Measurements from ENCODE around the gene UBR3.

UBR3 gene

DNA sequence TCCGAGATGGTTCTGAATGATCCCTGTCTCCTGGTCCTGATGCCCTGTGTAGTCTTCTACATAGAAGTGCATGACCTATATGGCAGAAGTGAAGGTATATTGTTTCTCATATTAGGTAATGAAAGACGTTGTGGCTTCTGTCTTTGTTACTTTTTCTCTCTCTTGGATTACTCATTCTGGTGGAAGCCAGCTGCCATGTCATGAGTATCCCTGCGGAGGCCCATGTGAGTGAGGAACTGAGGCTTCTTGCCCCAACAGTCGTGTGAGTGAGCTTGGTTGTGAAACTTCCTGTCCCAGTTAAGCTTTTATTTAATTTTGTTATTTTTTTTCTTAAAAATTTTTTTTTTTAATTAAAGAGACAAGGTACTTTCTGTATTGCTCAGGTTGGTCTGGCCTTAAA is 134.7 kb downstream of the UBR3 start:
- DNase-seq = peak; percentile 75 to 87

DNA sequence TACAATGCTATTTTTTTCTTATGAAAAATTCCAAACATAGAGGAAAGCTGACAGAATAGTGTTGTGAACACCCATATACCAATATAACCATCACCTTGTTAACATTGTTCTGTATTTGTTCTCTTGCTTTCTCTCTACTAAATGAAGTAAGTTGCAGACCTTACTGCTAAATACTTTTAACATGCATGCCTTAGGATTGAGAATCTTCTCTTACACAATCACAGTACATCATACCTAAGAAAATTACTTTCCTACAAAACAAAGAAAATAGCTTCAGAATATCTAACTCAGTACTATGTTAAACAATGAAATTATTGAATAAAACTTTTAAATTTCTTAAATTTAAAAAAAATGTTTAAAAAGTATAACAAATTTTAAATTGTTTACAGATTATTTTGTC is 136.5 kb downstream of the UBR3 start:
- DNase-seq = no peak

DNA sequence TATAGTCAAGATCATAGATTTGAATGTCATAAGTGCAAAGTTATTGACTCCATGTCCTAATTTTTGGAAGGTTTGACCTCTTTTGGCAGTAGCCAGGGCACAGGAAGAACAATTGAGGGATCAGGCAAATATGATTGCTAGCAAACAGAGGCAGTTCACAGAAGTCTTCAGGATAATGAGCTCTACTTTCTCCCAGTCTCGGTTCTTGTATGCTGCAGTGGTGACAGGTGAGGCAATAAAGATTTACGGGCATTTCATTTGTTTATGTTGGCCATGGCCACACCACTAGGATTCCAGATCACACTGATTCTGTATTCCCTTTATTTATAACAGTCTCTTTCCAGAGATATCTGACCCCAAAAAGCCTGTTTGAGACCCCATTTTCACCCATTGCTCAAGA is 137.5 kb downstream of the UBR3 start:
- no peak for DNase-seq

DNA sequence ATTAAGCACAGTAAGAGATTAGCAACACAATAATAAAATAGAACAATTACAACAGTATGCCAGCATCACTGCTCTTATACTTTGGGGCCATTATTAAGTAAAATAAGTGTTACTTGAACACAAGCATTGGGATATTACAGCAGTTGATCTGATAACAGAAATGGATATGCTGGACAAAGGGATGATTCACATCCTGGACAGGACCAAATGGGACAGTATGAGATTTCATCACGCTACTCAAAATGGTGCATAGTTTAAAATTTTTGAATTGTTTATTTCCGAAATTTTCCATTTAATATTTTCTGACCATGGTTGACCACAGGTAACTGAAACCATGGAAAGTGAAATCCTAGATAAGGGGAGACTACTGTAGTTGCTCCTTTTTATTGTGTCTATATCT is 138.2 kb downstream of the UBR3 start:
- DNase-seq = no peak

DNA sequence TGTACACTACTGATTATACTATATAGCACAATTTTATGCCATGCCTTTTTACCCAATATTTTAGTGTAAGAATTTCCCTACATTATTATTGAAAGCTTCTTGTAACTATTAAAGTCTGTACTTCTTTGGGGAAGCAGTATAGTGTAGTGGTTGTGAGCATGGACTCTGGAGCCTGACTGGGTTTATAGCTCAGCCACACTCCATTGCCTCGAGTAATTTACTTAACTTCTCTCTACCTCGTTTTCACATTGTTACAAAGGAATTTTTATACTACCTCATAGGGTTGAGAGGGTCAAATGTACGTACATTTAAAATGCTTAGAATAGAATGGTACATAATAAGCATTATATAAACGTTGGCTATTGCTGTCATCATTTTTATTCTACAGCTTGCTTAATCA is 139.2 kb downstream of the UBR3 start:
- no peak for DNase-seq

DNA sequence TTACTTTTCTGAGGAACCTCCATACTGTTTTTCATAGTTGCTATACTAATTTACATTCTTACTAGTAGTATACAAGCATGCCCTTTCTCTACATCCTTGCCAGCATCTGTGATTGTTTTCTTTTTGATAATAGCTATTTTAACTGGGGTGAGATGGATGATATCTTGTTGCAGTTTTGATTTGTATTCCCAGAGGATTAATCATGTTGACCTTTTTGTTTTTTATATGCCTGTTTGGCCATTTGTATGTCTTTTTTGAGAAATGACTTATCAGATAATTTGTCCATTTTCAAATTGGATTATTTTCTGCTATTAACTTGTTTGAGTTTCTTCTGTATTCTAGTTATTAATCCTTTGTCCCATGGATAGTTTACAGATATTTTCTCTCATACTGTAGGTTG is 141.5 kb downstream of the UBR3 start:
- DNase-seq = no peak

DNA sequence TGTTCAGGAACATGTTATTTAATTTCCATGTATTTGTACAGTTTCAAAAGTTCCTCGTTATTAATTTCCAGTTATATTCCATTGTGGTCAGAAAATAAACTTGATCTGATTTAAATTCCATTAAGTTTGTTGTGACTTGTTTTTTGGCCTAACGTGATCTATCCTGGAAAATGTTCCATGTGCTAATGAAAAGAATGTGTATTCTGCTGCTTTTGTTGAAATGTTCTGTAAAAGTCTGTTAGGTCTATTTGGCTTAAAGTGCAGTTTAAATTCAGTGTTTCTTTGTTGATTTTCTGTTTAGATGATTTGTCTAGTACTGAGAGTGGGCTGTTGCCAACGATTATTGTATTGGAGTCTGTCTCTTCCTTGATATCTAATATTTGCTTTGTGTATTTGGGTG is 148.0 kb downstream of the UBR3 start:
- DNase-seq = no peak

DNA sequence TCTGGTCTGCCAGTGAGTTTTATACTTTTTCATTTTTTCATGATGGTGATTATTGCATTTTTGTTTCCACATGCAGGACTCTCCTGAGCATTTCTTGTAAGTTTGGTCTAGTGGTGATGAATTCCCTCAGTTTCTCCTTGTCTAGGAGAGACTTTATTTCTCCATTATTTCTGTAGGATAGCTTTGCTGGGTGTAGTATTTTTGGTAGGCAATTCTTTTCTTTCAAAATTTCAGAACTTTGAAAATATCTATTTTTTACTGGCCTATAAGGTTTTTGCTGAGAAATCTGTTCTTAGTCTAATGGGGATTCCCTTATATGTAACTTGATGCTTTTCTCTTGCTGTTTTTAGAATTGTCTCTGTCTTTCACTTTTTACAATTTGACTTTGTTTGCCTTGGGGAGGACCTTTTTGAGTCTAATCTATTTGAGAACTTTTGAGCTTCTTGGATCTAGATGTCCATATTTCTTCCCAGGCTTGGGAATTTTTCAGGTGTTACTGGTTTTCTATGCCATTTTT is 149.1 kb downstream of the UBR3 start:
- DNase-seq = no peak

DNA sequence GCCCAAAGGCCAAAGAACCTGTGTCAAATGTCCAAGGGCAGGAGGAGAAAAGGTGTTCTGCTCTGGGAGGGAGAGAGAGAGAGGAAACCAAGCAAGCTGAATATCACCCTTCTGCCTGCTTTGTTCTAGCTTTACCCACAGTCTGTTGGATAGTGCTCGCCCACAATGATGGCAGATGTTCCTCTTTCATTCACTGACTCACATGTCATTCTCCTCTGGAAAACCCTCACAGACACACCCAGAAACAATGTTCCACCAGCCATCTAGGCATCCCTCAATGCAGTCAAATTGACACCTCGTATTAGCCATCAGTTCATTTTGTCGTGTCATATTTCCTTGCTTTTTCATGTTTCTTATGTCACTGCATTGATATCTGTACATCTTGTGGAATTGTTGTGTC is 150.3 kb downstream of the UBR3 start:
- no peak for DNase-seq

DNA sequence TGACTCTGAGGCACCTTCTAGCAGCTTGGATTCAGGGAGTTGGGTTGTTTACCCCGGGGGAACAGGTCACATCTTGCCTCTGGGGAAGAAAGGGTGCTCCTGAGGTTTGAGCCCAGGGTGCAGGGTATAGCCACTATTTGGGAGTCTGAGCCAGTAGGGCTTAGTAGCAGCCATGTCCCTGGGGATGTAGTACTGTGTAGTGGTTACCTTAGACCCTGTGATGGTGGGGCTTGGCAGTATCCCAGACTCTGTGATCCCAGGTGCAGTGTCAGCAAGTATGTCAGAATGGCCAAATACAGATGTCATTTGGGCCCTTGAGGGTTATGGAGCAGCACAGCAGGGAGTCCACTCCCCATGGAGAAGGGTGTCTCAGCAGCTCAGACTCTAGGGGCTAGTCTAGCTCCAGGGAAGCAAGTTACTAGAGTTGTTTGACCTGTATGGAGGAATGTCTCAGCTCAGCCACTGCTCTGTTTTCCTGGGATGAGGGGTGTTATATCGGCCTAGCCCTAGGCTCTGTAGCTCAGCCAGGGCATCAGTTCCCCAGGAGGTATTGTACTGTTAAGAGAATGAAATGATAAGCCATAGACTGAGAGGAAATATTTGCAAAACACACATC is 151.3 kb downstream of the UBR3 start:
- no peak for DNase-seq

DNA sequence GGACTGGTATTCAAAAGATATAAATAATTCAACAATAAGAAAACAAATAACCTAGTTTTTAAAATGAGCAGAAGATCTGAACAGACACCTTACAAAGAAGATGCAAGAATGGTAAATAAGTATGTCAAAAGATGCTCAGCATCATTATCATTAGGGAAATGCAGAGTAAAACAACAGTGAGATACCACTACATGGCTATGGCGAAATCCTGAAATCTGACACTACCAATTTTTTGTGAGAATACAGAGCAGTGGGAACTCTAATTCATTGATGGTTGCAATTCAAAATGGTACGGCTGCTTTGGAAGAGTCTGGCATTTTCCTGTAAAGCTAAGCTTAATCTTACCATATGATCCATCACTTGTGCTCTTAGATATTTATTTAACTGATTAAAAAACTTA is 151.8 kb downstream of the UBR3 start:
- DNase-seq = no peak

DNA sequence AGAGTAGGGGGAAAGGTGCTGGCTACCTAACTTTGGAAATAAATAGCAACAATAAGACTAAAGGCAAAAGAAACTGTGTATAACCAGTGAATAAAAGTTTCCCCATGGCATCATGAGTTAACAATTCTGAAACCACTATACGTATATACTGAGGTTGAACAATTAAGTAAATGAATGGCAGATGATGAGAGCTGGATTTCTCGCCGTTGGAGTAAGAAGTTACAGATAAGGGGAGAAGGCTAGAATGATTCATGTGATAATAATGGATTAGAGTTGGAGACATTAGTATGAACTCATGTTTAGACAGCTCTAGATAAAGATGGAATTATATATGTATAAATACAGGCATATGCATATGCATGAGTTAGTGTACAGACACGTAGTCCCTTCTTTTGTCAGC is 152.7 kb downstream of the UBR3 start:
- DNase-seq = no peak

DNA sequence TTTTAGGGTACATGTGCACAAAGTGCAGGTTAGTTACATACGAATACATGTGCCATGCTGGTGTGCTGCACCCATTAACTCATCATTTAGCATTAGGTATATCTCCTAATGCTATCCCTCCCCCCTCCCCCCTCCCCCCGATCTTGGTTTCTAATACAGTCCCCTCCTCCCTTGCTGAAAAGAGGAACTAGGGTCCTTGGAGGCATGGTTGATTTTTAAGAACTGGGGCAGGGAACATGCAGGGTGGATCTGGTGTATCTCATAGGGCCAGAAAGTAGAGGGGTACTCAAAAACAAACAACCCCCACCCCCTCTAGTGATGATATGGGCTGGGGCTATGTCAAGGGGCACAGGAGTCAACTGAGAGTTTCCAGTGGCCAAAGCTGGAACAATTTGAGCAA is 153.4 kb downstream of the UBR3 start:
- peak in 1 of 2 experiments; percentile 5 for DNase-seq

DNA sequence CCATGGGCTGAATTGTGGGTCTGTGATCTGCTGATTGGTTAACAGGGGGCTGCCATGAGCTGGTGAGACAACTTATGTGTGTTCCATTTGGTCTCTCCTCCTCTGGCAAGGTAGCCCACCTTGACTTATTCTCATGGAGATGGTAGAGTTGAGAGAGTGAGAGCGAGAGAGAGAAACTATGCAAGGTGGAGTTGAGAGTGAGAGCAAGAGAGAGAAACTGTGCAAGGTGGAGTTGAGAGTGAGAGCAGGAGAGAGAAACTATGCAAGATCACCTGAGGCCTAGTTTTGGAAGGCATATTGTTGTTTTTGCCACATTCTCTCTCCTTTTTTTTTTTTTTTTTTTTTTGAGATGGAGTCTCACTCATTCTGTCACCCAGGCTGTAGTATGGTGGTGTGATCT is 155.7 kb downstream of the UBR3 start:
- no peak for DNase-seq

DNA sequence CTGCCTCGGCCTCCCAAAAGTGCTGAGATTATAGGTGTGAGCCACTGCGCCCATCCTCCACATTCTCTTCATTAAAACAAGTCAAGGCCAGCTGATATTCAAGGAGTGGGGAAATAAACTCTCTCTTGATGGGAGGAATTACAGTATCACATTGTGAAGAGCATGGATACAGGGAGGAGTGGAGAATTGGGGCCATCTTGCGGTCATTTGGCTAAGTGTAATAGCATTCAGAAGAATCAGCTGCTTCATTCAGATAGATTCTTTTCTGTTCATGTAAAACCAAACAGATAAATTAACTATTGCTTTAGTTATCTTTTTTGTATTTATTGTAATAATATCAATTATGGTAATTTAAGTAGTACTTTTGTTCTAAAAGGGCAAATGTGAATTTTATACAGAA is 156.3 kb downstream of the UBR3 start:
- no peak for DNase-seq

DNA sequence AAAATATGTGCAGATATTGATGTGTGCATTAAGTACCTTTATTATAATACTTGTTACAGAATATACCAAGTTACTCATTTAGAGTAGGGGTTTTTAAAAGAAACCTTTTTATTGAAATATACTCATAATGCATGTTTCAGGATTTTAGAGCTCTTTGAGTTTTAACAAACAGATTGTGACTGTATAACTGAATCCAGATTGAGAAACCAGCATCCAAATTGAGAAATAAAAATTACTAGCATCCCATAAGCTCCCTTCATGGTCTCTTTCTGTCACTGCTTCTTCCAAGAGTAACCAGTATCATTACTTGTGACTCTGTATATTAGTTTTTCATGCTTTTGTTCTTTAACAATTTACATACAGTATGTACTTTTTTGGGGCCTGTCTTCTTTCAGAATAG is 156.9 kb downstream of the UBR3 start:
- no peak for DNase-seq

DNA sequence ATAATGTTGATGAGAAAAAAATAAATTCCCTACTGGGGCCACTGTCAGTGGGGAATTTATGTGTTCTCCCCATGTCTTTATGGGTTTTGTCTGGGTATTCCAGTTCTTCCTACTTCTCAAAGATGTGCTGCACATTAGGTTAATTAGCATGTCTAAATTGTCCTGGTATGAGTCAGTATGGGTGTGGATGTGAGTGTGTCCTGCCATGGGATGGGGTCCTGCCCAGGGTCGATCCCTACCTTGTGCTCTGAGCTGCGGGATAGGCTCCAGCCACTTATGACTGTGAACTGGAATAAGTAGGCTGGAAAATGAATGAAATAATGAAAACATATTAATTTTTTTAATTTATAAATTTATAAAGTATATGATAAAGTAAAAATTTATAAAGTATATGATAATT is 167.5 kb downstream of the UBR3 start:
- no peak for DNase-seq

DNA sequence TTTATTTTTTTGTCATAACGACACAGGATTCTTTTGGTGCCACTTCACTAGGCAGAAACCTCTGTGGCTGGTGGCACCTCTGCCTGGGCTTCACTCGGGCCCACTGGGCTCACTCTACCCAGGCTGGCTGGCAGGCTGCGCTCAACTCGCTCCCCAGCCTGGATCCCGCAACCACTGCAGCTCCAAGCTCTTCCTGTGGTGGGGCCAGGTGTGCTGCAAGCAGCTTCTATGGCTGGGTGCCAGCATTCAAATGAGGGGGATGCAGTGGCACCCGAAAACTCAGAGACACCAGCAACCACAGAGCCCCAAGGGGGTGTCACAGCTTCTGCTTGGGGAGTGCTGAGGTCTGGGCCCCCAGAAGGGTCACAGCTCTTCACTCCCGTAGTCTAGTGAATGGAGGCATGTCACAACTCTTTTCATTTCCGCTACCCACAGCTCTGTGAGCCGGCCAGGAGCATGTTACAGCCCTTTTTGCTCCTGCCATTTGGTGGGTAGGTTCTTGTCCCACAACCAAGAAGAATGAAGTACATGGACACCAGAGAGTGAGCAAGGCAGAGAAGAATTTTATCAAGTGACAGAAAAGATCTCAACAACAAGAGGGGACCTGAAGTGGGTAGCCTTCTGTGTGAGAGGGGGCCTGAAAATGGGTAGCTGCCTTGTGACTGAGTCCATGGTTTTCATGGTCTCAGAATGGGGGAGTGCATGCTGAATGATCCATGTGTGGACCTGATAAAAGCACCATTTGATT is 170.1 kb downstream of the UBR3 start:
- DNase-seq = no peak

DNA sequence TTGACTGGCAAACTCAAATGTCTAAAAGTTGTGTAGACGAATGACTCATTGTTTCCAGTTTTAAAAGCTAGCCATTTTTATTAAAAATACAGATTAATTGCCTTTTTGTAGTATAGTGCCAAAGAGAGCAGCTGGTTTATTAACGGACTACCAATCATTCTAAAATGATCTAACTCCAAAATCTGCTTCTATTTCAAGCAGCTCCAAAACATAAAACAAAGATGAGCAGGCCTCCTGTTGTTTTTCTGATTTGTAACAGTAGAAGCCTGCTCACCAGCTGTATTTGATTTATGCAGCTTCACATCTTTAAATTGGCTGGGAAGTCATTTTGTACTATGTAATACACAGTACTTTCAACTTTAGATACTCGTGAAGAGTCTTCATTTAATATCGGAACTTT is 171.8 kb downstream of the UBR3 start:
- no peak for DNase-seq

DNA sequence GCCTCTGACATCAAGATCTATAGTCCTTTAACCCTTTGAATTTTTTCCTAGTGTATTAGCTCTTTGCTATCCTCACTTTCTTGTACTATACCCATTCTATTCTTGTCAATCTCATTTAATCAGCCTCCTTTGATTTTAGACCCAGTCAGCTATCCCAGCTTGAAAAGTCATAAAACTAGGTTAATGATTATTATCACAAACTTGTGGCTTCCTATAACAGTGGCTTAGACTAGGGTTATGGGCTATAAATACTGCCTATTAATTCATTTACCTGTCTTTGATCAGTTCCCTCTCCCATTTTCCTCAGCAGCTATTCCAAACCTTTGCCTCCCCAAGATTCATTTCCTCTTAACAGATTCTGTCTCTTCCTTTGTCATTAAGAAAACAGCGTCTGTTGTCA is 174.8 kb downstream of the UBR3 start:
- no peak for DNase-seq

DNA sequence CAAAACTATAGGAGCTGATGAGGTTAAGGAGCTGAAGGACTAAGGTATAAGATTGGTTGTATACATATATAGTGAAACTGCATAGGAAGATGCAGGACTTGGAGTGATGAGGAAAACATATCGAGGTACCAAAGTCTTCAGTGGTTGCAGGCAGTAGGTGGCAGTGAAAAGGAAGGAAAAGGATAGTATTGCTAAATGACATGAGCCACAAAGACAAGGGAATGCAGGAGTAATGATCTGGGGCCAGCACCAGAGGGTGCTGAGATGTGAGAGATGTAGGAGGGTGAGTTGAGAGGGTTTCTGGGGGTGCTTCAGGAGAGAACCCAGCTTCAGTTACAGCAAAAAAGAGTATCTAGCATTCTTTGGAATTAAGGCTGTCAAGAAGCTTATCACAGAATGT is 178.4 kb downstream of the UBR3 start:
- peak; percentile 12 to 26 for DNase-seq

DNA sequence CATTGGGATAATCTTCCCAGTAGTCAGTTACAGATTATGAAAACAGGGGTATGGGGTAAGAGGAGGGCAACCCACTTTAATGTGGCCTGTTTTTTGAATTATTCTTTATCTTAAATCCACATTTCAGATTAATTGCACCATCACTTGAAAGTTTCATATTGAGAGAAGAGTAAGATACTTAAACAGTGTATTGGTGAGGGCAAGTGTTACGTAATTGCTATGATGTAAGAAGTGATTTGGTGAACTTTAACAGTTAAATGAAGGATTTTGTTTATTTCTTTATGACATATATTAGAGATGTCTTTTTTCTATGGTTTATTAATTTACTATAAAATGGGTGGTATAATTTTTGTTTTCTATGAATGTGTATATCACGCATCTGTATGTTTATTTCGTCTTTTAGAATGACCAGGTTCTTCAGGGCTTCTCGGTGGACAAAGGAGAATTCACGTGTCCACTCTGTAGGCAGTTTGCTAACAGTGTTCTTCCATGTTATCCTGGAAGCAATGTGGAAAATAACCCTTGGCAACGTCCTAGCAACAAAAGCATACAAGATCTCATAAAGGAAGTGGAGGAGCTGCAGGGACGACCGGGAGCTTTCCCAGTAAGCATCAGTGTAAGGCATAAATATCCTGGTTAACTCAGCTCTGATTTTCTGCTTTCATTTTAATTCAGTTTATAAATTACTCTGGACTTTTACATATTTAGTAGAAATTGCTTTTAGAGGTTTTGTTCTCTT is 179.5 kb downstream of the UBR3 start:
- peak; percentile 29 to 44 for DNase-seq

DNA sequence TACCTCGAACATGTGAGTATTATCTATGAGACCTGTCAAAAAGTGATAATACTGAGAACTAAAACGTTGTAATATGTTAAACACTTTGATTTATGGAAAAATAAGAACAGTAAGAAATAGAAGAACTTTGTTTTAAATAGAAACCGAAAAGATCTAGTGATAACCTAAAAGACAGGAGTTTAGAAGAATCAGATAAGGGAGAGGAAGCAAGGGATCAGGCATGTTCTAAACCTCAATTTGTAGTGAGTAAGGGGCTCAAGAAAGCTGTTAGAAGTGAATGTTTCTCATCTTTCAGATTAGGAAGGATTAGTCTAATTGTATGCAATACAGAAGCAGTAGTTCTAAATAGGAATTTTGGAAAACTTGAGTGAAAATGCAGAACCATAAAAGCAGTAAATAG is 182.0 kb downstream of the UBR3 start:
- DNase-seq = no peak

DNA sequence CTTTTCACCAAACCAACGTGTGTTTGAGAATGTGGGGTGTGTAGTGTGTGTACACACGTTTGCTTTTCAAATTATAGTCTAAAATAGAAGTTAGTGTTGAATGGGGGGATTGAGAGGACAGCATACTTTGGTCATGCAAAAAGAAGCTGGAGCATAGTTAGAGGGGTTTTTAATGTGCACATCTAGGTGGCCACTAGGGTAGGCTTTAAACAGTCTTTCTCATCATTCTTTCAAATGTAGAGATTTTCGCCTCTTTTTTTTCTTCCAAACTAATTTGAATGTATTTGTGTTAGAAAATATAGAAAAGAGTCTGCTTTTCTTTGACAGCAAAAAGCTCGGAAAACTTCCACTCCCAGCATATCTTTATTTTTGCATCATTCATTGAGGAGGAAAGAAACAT is 185.5 kb downstream of the UBR3 start:
- DNase-seq = no peak
